CD4-positive, alpha-beta T cell treated with Interleukin-6 at 100 ng/mL for 8 hours (primary cell): ENCODE data around the gene TSN.
"Not testable (repeated sequence)": the region's sequence is repeated elsewhere in the genome, so short reads cannot be mapped to it uniquely, and the experiment has no call there.

Source experiments
- DNase-seq: peaks from one replicate; pipeline ENCODE4 v3.0.0-alpha.2; 2020; ENCODE audit warnings: mixed read lengths, low spot score

The TSN gene

GRCh38 chr2:121755237-121756111, at the start of gene TSN:
TSS of gene TSN (plus strand) at chr2:121755651. CDS start at chr2:121755780, 129 bp downstream.
- peak; percentile 97 for DNase-seq

DNA sequence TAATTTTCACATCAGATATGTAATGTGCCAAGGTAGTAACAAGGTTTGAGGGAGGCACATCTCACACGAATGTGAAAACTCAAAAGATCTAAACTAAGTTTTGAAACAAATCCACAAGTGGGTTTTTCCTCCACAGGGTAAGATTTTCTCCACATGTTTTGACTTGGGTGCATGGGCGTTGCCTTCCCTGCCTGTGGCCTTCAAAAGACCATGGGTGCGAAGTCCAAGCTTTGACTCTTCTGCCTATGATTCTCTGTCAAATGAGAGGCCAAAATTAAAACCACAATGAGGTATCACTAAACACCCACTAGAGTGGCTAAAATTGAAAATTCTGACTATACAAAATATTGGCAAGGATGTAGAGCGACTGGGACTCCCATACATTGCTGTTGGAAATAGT, 49.5 kb upstream of the TSN start:
- no peak for DNase-seq

- DNase-seq, result no peak
Observed at GRCh38 chr2:121707344-121707919, 48.0 kb upstream of the TSN start.

- DNase-seq, result no peak
Observed at GRCh38 chr2:121707920-121708361, 47.5 kb upstream of the TSN start.

GRCh38 chr2:121709776-121710469, 45.5 kb upstream of the TSN start:
- no peak for DNase-seq

DNA sequence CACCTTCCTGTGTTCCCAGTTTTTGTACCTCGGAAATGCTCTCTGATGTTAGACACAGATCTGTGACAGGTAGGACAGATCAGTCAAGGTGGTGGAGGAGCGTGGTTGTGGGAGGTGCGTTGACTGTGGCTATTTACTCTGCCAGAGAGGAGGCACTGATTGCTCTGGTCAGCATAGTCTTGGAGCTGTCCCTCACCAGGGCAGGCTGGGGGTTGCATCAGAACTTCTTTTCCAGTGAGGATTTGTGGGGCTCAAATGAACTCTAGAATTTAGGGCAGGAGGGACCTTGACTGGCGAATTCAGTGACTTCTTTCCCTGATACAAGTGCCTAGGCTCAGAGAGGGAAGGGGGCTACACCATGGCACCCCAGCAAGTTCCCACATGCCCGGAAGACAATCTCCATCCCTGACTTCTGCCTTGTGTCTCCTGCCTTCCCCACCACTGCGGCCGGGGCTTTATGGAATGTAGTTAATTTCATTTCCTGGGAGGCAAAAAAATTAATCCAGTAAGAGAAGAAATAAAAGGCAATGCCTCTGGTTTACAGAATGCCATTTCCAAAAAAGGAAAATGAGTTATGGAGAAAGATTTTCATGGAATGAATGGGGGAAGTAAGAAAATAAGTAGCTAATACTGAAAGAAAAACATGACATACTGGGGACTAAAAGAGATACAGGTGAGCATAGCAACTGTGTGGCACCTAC, 44.8 kb upstream of the TSN start:
- DNase-seq, result no peak

DNA sequence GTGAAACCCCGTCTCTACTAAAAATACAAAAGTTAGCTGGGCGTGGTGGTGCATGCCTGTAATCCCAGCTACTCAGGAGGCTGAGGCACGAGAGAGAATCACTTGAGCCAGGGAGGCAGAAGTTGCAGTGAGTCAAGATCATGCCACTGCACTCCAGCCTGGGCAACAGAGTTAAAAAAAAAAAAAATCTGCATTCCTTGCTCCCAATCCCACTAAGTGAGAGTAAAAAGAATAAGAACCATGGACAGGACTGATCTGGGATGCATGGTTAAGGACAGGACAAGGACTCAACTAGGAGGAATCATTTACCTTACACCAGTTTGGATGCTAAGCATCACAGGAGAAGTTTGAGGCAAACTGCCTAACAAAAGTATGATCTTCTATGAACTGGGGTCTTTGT, 44.0 kb upstream of the TSN start:
- not testable (repeated sequence) for DNase-seq

- no peak for DNase-seq
Observed at GRCh38 chr2:121716126-121716525, 39.3 kb upstream of the TSN start.

GRCh38 chr2:121717529-121717928, 37.9 kb upstream of the TSN start:
- DNase-seq, result no peak

GRCh38 chr2:121721926-121722325, 33.5 kb upstream of the TSN start:
- DNase-seq, result no peak

- no peak for DNase-seq
Observed at GRCh38 chr2:121722479-121722878, 33.0 kb upstream of the TSN start.

DNA sequence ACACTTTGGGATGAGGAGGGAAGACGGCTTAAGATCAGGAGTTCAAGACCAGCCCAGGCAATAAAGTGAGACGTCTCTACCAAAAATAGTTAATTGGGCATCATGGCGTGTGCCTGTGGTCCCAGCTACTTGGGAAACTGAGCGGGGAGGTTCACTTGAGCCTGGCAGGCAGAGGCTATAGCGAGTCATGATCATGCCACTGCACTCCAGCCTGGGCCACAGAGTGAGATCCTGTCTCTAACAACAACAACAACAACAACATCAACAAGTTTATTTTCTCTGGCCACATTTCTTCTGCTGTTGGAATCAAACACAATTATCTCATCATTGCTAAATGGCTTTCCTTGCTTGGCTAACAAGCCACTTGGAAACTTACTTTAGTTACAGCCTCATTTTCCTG, 32.1 kb upstream of the TSN start:
- DNase-seq, result no peak

DNA sequence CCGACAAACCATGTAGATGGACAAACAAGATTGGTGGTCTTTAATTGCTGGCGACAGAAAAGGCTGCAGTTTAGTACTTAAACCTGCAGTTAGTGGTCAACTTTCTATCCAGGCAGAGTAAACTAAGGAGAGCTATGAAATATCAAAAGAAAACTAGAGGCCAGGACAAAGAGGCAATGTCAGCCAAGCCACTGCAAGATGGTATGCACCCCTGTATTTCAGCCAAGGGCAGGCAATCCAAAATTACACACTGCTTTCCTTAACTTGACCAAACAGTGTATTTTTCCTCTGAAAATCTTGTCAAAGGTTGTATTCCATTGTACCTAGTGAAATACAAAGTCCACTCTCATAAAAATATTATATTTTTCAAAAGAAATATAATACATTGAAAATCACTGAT, 28.1 kb upstream of the TSN start:
- DNase-seq, result no peak

DNA sequence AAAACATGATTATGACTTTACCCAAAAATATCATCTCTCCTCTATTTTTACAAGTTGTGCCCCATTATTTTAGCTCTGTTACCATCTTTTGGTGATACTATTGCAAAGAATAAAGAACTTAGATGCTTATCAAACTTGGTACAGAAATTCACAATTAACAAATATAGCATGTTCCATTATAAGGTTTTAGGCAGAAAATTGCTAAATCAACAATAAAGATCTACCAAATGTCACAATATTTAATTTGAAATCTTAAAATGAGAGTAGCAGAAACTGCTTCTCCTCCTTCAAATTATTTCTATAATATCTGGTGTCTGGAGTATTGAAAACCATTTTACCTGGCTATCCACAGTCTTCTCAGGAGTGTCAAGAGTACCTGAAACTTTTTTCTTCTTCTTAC, 27.5 kb upstream of the TSN start:
- DNase-seq, result no peak

DNA sequence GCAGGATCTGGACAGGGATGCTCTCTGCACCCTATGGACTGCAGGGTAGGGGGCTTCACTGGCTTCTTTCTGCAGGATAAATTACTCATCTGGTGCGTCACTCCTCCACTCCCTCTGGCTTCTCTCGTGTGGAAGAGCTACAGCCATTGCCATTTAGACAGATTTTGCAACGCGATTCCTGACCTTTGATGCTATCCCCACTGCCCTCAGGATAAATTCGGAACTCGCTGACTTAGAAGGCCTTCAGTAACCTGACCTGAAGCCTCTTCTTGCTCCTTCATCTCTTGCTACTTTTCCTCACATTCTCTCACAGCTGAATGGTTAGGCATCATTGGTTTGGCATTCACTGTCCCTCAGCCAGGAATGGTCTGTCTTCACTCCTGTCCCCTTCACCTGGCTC, 24.1 kb upstream of the TSN start:
- DNase-seq, result no peak

DNA sequence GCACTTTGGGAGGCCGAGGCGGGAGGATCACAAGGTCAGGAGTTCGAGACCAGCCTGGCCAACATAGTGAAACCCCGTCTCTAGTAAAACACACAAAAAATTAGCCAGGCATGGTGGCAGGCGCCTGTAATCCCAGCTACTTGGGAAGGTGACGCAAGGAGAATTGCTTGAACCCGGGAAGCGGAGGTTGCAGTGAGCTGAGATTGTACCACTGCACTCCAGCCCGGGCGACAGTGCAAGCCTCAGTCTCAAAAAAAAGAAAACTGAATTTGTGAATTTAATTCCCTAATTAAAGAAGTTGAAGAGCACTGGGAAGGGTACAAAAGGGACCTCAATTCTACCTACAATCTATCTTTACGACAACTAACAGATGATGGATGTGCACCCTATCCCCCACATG, 20.9 kb upstream of the TSN start:
- not testable (repeated sequence) for DNase-seq

DNA sequence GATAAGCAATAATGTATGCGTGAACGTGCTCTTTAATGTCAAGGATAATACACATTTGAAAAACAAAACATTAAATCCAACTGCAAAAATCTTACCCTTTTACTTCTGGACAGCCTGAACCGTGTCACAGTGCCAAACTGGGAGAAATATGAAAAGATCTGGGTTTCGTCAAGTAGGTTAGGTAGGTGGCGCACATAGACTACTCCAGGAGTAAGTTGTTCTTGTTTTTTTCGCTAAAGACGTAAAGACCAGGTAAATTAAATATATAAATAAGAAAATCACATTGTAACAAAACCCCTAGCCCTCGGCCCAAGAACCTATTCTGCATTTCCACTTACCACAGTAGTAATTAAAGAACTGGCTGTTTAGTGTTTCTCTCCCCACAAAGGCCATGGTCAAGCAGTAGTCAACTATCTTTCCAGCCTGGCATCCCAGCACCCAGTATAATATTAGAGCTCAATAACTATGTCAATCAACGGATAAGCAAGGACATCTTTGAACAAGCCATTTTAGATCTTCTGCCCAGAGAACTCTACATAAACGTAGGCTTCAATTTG, 19.9 kb upstream of the TSN start:
- DNase-seq, result no peak

DNA sequence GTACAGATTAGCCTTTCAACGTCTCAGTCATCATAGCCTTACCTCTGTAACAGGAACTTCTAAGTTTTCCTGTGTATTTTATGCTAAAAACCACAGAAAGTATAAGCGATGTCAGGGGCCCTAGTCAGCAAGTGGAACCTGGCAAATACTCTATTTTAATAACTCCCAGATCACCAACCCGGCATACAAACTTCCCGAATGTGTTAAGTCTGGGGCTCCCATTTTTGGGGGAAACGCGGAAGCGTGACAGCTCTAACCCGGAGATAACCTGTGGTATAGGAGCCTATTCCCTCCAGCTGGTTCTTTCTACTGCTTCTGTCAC, 19.4 kb upstream of the TSN start:
- DNase-seq, result no peak

GRCh38 chr2:121736462-121737336, 18.8 kb upstream of the TSN start, which contains the start of gene NIFK:
TSS of gene NIFK (minus strand) at chr2:121736875. CDS start at chr2:121736850, 25 bp downstream.
- peak; percentile 100 for DNase-seq

GRCh38 chr2:121740973-121741372, 14.5 kb upstream of the TSN start:
- DNase-seq, result no peak

DNA sequence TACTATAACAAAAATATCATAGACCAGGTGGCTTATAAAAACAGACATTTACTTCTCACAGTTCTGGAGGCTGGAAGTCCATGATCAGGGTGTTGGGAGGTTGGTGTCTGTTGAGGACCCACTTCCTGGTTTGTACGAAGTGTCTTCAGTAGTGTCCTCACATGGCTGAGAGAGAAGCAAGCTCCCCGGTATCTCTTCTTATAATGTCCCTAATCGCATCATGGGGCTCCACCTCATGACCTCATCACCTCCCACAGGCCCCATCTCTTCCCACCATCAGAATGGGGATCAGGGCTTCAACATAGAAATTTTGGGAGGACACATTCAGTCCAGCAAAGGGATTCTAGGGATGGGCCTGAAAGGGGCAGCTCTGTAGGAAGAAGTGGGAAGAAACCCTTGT, 14.0 kb upstream of the TSN start:
- no peak for DNase-seq
